Measurements from ENCODE around the gene DSCAML1. TPM values are rescaled to one million over a fixed set of nuclear protein-coding genes. Genes with fewer than 3 reads are reported as not detected.

Gene DSCAML1
- total RNA-seq, 1 donor from 2014 or later: 1.4 TPM

- DNase-seq (ENCODE audit: low spot score) (peak; percentile 56), ATAC-seq (peak; percentile 29)
Measured at GRCh38 chr11:117535201-117535849, 261.7 kb downstream of the DSCAML1 start.

- DNase-seq (ENCODE audit: low spot score) (no peak), ATAC-seq (no peak)
Measured at GRCh38 chr11:117532568-117532967, 264.4 kb downstream of the DSCAML1 start.

- ATAC-seq: no peak
- no peak for DNase-seq (ENCODE audit: low spot score)
Measured at GRCh38 chr11:117529816-117530215, 267.2 kb downstream of the DSCAML1 start.

GRCh38 chr11:117528097-117528721 lies 268.8 kb downstream of the DSCAML1 start:
- DNase-seq (ENCODE audit: low spot score) (no peak), ATAC-seq (no peak)

- DNase-seq (ENCODE audit: low spot score): no peak
- ATAC-seq: no peak
Measured at GRCh38 chr11:117527271-117527670, 269.7 kb downstream of the DSCAML1 start.

GRCh38 chr11:117525866-117526542 lies 271.0 kb downstream of the DSCAML1 start:
- DNase-seq (ENCODE audit: low spot score) (no peak), ATAC-seq (no peak)

GRCh38 chr11:117524468-117525183 lies 272.4 kb downstream of the DSCAML1 start:
- DNase-seq (ENCODE audit: low spot score) (no peak), ATAC-seq (no peak)

GRCh38 chr11:117523680-117524079 lies 273.3 kb downstream of the DSCAML1 start:
- no peak for ATAC-seq
- DNase-seq (ENCODE audit: low spot score): no peak

- ATAC-seq (no peak), DNase-seq (ENCODE audit: low spot score) (no peak)
Measured at GRCh38 chr11:117521974-117522373, 275.0 kb downstream of the DSCAML1 start.

- DNase-seq (ENCODE audit: low spot score): no peak
- no peak for ATAC-seq
Measured at GRCh38 chr11:117520966-117521365, 276.1 kb downstream of the DSCAML1 start.

- DNase-seq (ENCODE audit: low spot score) (no peak), ATAC-seq (no peak)
Measured at GRCh38 chr11:117520201-117520600, 276.8 kb downstream of the DSCAML1 start.

GRCh38 chr11:117519590-117519989 lies 277.4 kb downstream of the DSCAML1 start:
- no peak for ATAC-seq
- no peak for DNase-seq (ENCODE audit: low spot score)

GRCh38 chr11:117519170-117519569 lies 277.8 kb downstream of the DSCAML1 start:
- no peak for DNase-seq (ENCODE audit: low spot score)
- ATAC-seq: no peak

GRCh38 chr11:117518455-117518854 lies 278.6 kb downstream of the DSCAML1 start:
- ATAC-seq (no peak), DNase-seq (ENCODE audit: low spot score) (no peak)

GRCh38 chr11:117517097-117517496 lies 279.9 kb downstream of the DSCAML1 start:
- ATAC-seq: no peak
- no peak for DNase-seq (ENCODE audit: low spot score)

GRCh38 chr11:117515892-117516787 lies 280.9 kb downstream of the DSCAML1 start:
- no peak for DNase-seq (ENCODE audit: low spot score)
- no peak for ATAC-seq

GRCh38 chr11:117514256-117514655 lies 282.8 kb downstream of the DSCAML1 start:
- DNase-seq (ENCODE audit: low spot score) (no peak), ATAC-seq (no peak)

- ATAC-seq (no peak), DNase-seq (ENCODE audit: low spot score) (no peak)
Measured at GRCh38 chr11:117513666-117514065, 283.4 kb downstream of the DSCAML1 start.

- ATAC-seq (peak; percentile 21), DNase-seq (ENCODE audit: low spot score) (no peak)
Measured at GRCh38 chr11:117511931-117512539, 285.0 kb downstream of the DSCAML1 start.

GRCh38 chr11:117511483-117511930 lies 285.5 kb downstream of the DSCAML1 start:
- DNase-seq (ENCODE audit: low spot score) (no peak), ATAC-seq (no peak)
